Measurements from ENCODE around the gene EPPIN.

DNA sequence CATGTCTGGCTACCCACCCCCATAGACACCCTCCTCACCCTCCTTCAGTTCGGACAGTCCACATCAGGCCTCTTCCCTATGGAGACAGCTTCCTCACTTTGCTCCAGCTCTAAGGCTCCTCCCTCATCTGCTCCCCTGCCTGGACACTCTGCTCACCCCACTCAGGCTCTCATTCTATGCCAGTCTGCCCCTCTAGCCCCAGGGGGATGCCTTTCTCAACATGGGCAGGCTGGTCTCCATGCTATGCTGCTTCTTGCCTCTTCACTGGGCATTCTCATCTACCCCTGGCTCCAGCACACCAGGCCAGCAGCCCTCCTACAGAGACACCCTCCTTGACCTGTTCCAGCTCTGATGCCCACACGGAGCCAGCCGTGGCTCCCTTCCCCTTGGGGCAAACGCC is 32.0 kb upstream of the EPPIN start, which contains the start of gene WFDC8:
- TF ChIP-seq POLR2AphosphoS5 (IDR thresholded peaks at IDR 0.05; ENCODE audit: borderline replicate concordance, low read depth, low read length) (no peak), EZH2 (IDR thresholded peaks at IDR 0.05) (no peak), FOXP2 (optimal IDR thresholded peaks at IDR 0.05; ENCODE audit: control extremely low read depth, extremely low read length, insufficient read depth) (no peak)
